AG04449 (cell line): Measurements from ENCODE around the gene PPM1M.
A peak's percentile ranks its signal among the peaks of the same experiment; 100 is the strongest.

Experiments
- CTCF ChIA-PET: fragments of 350-600 bp; formaldehyde crosslinking; extraction: SDS; loops from one replicate; lab custom pipeline; 2021; ENCODE audit warnings: antibody characterized with exemption; lab: Yijun Ruan, JAX
- POLR2A ChIA-PET: fragments of 400-600, 350-600 bp; formaldehyde crosslinking; extraction: SDS; loops from one replicate; lab custom pipeline; 2020; ENCODE audit warnings: antibody characterized with exemption, inconsistent platforms; lab: Yijun Ruan, JAX
- DNase-seq: peaks from one replicate; pipeline ENCODE4 v3.0.0-alpha.2; 2010; ENCODE audit warnings: low read depth, low spot score
- H3K4me3 ChIP-seq: 2 replicates; pipeline ENCODE4 v1.5.1; 2011; ENCODE audit warnings: low read depth, mild to moderate bottlenecking, control low read depth, low read length
- TF ChIP-seq, protein P1 (sequence below): IDR thresholded peaks from one replicate; pipeline ENCODE4 v1.5.1; 2011; ENCODE audit warnings: mild to moderate bottlenecking, moderate library complexity, low read length, control low read depth, inconsistent platforms; ENCODE audit not compliant: insufficient read depth; ENCODE audit errors: missing control alignments

Gene PPM1M

DNA sequence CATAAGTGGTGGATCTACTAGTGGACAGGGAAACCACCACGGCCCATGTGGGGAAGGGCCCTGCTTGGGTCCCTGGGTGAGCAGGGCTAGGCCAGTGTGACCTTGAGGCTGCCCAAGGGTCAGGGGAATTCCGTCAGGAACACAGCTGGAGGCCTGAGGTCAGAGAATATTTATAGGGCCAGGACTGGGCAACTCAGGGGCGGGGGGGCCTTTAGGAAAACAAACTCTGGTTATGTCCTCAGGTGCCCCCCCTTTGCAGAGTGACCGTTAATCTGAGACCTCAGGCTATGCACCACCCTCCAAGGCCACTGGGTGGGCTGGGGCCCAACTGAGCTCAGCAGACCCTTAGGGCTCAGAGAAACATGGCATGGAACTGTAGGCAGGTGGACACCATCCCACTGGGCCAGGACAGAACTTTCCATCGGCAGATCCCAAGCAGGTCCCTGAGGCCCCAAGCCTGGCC lies 9.1 kb upstream of the PPM1M start:
- POLR2A ChIA-PET = interaction anchor here (0.6 to 1.9 kb wide), 3 partner anchors 10 to 44 kb away, joined by 3 to 8 read pairs (median 6); partner anchors contain the start of gene PPM1M
- H3K4me3 ChIP-seq = peak overlapping the region; percentile 95; the same call in 1 of the 2 replicates
- DNase-seq = no peak
- TF ChIP-seq, protein P1, sequence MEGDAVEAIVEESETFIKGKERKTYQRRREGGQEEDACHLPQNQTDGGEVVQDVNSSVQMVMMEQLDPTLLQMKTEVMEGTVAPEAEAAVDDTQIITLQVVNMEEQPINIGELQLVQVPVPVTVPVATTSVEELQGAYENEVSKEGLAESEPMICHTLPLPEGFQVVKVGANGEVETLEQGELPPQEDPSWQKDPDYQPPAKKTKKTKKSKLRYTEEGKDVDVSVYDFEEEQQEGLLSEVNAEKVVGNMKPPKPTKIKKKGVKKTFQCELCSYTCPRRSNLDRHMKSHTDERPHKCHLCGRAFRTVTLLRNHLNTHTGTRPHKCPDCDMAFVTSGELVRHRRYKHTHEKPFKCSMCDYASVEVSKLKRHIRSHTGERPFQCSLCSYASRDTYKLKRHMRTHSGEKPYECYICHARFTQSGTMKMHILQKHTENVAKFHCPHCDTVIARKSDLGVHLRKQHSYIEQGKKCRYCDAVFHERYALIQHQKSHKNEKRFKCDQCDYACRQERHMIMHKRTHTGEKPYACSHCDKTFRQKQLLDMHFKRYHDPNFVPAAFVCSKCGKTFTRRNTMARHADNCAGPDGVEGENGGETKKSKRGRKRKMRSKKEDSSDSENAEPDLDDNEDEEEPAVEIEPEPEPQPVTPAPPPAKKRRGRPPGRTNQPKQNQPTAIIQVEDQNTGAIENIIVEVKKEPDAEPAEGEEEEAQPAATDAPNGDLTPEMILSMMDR = no peak
- CTCF ChIA-PET = interaction anchor here (0.8 to 14.4 kb wide), 8 partner anchors 10 to 148 kb away, joined by 3 to 336 read pairs (median 4); partner anchors contain the start of gene TLR9

DNA sequence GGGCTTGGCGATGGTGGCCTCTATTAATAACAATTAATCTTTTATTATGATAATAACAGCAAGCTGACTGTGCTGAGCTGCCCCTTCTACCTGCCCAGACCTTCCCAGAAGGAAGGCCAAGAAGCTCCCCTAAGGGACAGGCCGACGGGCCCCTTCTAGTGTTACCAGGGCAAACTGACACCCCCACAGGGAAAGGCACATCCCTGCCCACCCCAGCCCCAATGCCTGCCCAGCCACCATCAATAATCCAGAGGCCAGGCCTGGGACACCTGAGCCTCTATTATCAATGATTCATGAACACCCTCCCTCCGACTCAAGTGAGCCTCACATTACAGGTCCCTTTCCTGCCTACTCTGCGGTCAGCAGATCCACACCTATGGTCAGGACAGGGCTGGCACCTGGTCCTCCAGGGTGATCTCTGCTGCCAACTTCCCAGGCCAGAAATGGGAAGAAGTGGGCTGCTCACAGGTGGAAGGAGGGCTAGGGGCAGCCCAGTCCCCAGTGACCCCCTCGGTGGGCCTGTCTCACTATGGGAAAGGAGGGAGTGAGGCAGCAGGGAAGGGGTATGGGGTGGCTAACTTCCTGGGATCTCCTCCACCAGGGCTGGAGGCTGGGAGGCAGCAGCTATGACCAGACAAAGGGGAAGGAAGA lies 8.4 kb upstream of the PPM1M start:
- H3K4me3 ChIP-seq = peak overlapping the region; percentile 95
- TF ChIP-seq, protein P1 = no peak
- DNase-seq = no peak
- ChIA-PET POLR2A (interaction anchor here (0.6 to 1.9 kb wide), 7 partner anchors 9 to 43 kb away, joined by 3 to 8 read pairs (median 4); partner anchors contain the start of gene PPM1M), CTCF (interaction anchor here (0.8 to 14.4 kb wide), 8 partner anchors 10 to 102 kb away, joined by 3 to 336 read pairs (median 3); partner anchors contain the start of gene TLR9)

DNA sequence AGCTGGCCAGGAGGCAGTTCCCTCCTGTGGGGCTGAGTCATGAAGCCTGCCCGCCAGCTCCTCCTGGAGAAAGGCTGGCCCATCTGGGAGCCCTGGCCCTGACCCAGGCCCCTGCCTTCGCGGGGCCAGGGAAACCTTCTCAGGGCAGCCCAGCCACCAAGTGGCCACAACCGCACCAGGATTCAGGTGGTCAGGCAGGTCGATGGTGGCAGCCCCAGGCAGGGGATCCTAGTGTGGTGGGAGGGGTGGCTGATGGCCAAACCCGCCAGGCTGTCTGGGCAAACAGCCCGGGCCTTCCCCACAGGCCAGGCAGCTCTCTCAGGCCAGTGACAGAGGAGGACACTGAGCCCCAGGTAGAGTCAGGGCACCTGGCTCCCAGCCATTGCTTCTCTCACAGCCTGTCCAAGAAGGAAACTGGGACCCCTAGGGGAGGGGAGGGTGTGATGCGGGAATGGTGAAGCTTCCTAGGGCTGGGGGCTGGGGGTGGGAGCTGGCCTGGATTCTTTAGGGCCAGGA lies 7.8 kb upstream of the PPM1M start:
- peak; percentile 59 for DNase-seq
- POLR2A ChIA-PET = interaction anchor here (0.6 to 1.9 kb wide), 7 partner anchors 8 to 182 kb away, joined by 3 to 8 read pairs (median 4); partner anchors contain the start of genes DUSP7 and PPM1M
- CTCF ChIA-PET = interaction anchor here (0.8 to 14.4 kb wide), 7 partner anchors 10 to 101 kb away, joined by 3 to 336 read pairs (median 3); partner anchors contain the start of gene TLR9
- TF ChIP-seq, protein P1 = no peak
- H3K4me3 ChIP-seq = peak overlapping the region; percentile 95

GRCh38 chr3:52238193-52238760 lies 7.3 kb upstream of the PPM1M start:
- peak overlapping the region; percentile 95 for H3K4me3 ChIP-seq
- TF ChIP-seq, protein P1 = no peak
- POLR2A ChIA-PET = interaction anchor here (1.5 kb wide), 2 partner anchors 20 to 182 kb away, joined by 4 to 5 read pairs; partner anchors contain the start of gene DUSP7
- DNase-seq = no peak
- CTCF ChIA-PET = interaction anchor here (0.8 to 14.4 kb wide), 5 partner anchors 11 to 101 kb away, joined by 3 to 336 read pairs (median 3); partner anchors contain the start of gene TLR9

DNA sequence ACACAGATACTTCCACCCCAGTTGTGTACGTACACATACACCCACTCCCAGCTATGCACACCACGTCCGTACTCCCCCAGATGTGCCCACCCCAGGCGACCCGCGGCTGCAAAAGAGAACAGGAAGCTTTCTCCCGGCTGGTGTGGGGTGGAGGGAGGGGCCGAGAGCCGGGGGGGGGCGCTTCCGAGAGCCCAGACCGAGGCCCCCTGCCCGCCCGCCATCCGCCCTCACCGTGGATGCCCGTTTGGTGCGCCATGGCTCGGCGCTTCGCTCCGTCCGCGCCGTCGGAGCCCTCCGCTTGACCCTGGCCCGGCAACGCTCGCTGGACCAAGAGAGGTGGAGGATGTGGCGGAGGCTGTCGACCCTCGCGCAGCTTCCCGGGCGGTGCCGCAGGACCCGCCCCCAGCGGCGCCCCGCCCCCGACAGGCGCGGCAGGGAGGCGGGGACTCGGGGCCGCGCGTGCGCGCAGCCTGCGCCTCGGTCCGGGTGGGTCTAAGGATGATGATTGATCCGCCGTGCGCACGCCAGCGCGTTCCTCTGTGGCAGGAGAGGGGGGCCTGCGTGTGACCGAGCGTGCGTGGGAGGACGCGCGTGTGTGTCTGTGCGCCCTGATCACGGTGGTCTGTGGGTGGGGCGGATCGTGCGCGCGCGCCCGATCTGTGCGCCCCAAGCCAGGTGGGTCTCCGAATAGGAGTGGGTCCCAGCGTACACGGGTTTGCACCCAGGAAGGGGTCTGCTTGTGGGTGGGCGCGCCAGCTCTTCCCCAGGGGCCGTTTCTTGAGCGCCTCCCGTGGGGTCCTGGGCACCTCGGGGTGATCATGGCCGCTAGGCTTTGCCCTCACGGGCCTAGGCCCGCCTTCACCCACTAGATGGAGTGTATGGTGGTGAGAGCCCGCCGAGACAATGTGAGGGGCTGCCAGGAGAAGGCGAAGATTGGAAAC lies 6.5 kb upstream of the PPM1M start, which contains the start of gene TWF2:
TSS of gene TWF2 (minus strand) at position 398 of the 941 bp plus-strand sequence. CDS start at position 256, 142 bp downstream.
- CTCF ChIA-PET = interaction anchor here (0.6 to 14.4 kb wide), 6 partner anchors 8 to 207 kb away, joined by 3 to 336 read pairs (median 4); partner anchors contain the start of gene TLR9

More for the DNA sequence above, 6.5 kb upstream of the PPM1M start, which contains the start of gene TWF2:
- peak within 1 kb of the TSS; percentile 95 for H3K4me3 ChIP-seq
- TF ChIP-seq, protein P1 = peak; percentile 43
- POLR2A ChIA-PET = interaction anchor here (1.5 kb wide), 1 partner anchor 183 kb away, joined by 5 read pairs; the partner anchor contains the start of gene DUSP7
- no peak for DNase-seq
